ENCODE results near the gene HPD. TPM values are rescaled to one million over a fixed set of nuclear protein-coding genes. Genes with fewer than 3 reads are reported as not detected.

HPD gene
- total RNA-seq, 4 donors from 2014 or later = 1.4 TPM; not detected in 3

GRCh38 chr12:121822393-121823100 lies 36.1 kb downstream of the HPD start:
- Histone ChIP-seq H3K4me3 (no peak overlapping the region), H3K27ac (no peak overlapping the region), H3K9me3 (no peaks in the 10 kb centered on the region), H3K36me3 (peaks cover 82% of the 10 kb centered on the region), H3K4me1 (no peaks in the 10 kb centered on the region), H3K27me3 (no peaks in the 10 kb centered on the region)
- DNase-seq (ENCODE audit: low spot score in 2 of 2) = no peak
- 88% methylated on average over 31 of the region's 39 CpGs for WGBS
- TF ChIP-seq EP300 (IDR thresholded peaks at IDR 0.05) (no peak), POLR2AphosphoS5 (IDR thresholded peaks at IDR 0.05) (no peak), CTCF (IDR thresholded peaks at IDR 0.05) (no peak), POLR2A (IDR thresholded peaks at IDR 0.05) (no peak)

- no peak overlapping the region for H3K27ac ChIP-seq
- TF ChIP-seq POLR2AphosphoS5 (IDR thresholded peaks at IDR 0.05) = no peak
- TF ChIP-seq EP300 (IDR thresholded peaks at IDR 0.05) = no peak
- no peak for TF ChIP-seq POLR2A (IDR thresholded peaks at IDR 0.05)
- TF ChIP-seq CTCF (IDR thresholded peaks at IDR 0.05) = no peak
- H3K4me3 ChIP-seq = no peak overlapping the region
- DNase-seq (ENCODE audit: low spot score in 2 of 2) = no peak
- no peaks in the 10 kb centered on the region for H3K27me3 ChIP-seq
- no peaks in the 10 kb centered on the region for H3K9me3 ChIP-seq
- peaks cover 94% of the 10 kb centered on the region for H3K36me3 ChIP-seq
- 95% methylated on average over 5 of the region's 7 CpGs for WGBS
- no peaks in the 10 kb centered on the region for H3K4me1 ChIP-seq
Measured at GRCh38 chr12:121820056-121820455, 38.6 kb downstream of the HPD start.

GRCh38 chr12:121819212-121819949 lies 39.3 kb downstream of the HPD start:
- 89% methylated on average over 19 of the region's 22 CpGs for WGBS

GRCh38 chr12:121817648-121818043 lies 41.0 kb downstream of the HPD start:
- no peaks in the 10 kb centered on the region for H3K27me3 ChIP-seq
- H3K4me1 ChIP-seq = peaks cover 11% of the 10 kb centered on the region
- peaks cover 88% of the 10 kb centered on the region for H3K36me3 ChIP-seq
- H3K9me3 ChIP-seq = no peaks in the 10 kb centered on the region
- H3K27ac ChIP-seq = no peak overlapping the region
- no peak for DNase-seq (ENCODE audit: low spot score in 2 of 2)
- H3K4me3 ChIP-seq = no peak overlapping the region
- TF ChIP-seq EP300 (IDR thresholded peaks at IDR 0.05) = no peak
- TF ChIP-seq POLR2AphosphoS5 (IDR thresholded peaks at IDR 0.05) = no peak
- 94% methylated on average over 18 of the region's 18 CpGs for WGBS

More at GRCh38 chr12:121819212-121819949, 39.3 kb downstream of the HPD start:
- Histone ChIP-seq H3K36me3 (peaks cover 100% of the 10 kb centered on the region), H3K27me3 (no peaks in the 10 kb centered on the region), H3K4me1 (no peaks in the 10 kb centered on the region), H3K4me3 (no peak overlapping the region), H3K9me3 (no peaks in the 10 kb centered on the region), H3K27ac (no peak overlapping the region)
- TF ChIP-seq EP300 (IDR thresholded peaks at IDR 0.05) = no peak
- TF ChIP-seq POLR2A (IDR thresholded peaks at IDR 0.05) = no peak
- no peak for TF ChIP-seq CTCF (IDR thresholded peaks at IDR 0.05)
- TF ChIP-seq POLR2AphosphoS5 (IDR thresholded peaks at IDR 0.05) = no peak
- no peak for DNase-seq (ENCODE audit: low spot score in 2 of 2)

GRCh38 chr12:121816925-121817647 lies 41.6 kb downstream of the HPD start:
- peak in 1 of 2 donors; percentile 53 for DNase-seq (ENCODE audit: low spot score in 2 of 2)
- 86% methylated on average over 46 of the region's 47 CpGs for WGBS
- no peak for TF ChIP-seq EP300 (IDR thresholded peaks at IDR 0.05)
- TF ChIP-seq POLR2AphosphoS5 (IDR thresholded peaks at IDR 0.05) = no peak
- TF ChIP-seq CTCF (IDR thresholded peaks at IDR 0.05) = no peak
- TF ChIP-seq POLR2A (IDR thresholded peaks at IDR 0.05) = no peak
- Histone ChIP-seq H3K4me3 (no peak overlapping the region), H3K9me3 (no peaks in the 10 kb centered on the region), H3K36me3 (peaks cover 82% of the 10 kb centered on the region), H3K27me3 (no peaks in the 10 kb centered on the region), H3K4me1 (peaks cover 16% of the 10 kb centered on the region), H3K27ac (no peak overlapping the region)
